A549 (cell line): ENCODE measurements around the gene CUX1. TPM values are rescaled to one million over a fixed set of nuclear protein-coding genes. Genes with fewer than 3 reads are reported as not detected.

Source experiments
- ATAC-seq, 2 experiments: fragments of 200-7000 bp in 1 of 2; fragments of >200 bp in 1 of 2; cut with Nextera tagmentation in 1 of 2; cut with Tn5 transposase in 1 of 2; 3 replicates each; pipeline versions ENCODE4 v1.8.0 to v1.9.1; 2018 to 2020; ENCODE audit warnings: mild to moderate bottlenecking in 1 of 2, moderate library complexity in 1 of 2
- CTCF ChIA-PET: fragments of 300-600 bp; sonication (Branson Sonifier 250); formaldehyde crosslinking; extraction: SDS; loops from one replicate; lab custom pipeline; 2021; ENCODE audit warnings: antibody characterized with exemption, inconsistent platforms; lab: Yijun Ruan, JAX
- POLR2A ChIA-PET: fragments of 350-600 bp; formaldehyde crosslinking; extraction: SDS; loops from one replicate; lab custom pipeline; 2021; ENCODE audit warnings: antibody characterized with exemption, inconsistent platforms; lab: Yijun Ruan, JAX
- DNase-seq, 2 experiments: peaks; one replicate each; pipeline versions ENCODE4 v3.0.0 to v3.0.0-alpha.2; 2011 to 2016; ENCODE audit warnings: low read depth in 1 of 2, low spot score in 1 of 2
- FAIRE-seq: peaks from 2 replicates; lab custom pipeline; 2011; peaks lifted over from hg19 to GRCh38; lab: Jason Lieb, UNC
- H3K27ac ChIP-seq, 2 experiments: fragments of >200 bp; sonication (Bioruptor Twin); formaldehyde crosslinking; 3 replicates each; pipeline ENCODE4 v1.5.1; 2016 to 2017
- H3K4me1 ChIP-seq: fragments of >200 bp; sonication (Bioruptor Twin); formaldehyde crosslinking; 3 replicates; pipeline ENCODE4 v1.6.1; 2016
- H3K4me2 ChIP-seq: fragments of >200 bp; sonication (Bioruptor Twin); formaldehyde crosslinking; 3 replicates; pipeline ENCODE4 v1.6.1; 2016
- H3K4me3 ChIP-seq: fragments of >200 bp; sonication (Bioruptor Twin); formaldehyde crosslinking; 3 replicates; pipeline ENCODE4 v1.5.1; 2016
- H3K9me3 ChIP-seq: fragments of >200 bp; sonication (Bioruptor Twin); formaldehyde crosslinking; 3 replicates; pipeline ENCODE4 v1.6.1; 2016
- BHLHE40 ChIP-seq: IDR thresholded peaks from 2 replicates; pipeline ENCODE4 v1.6.1; 2012; ENCODE audit warnings: low read depth, low read length, inconsistent platforms
- CBX2 ChIP-seq: fragments of 200-600 bp; sonication (generic); IDR thresholded peaks from 2 replicates; pipeline ENCODE4 v1.6.1; 2016; ENCODE audit warnings: low read depth, mild to moderate bottlenecking, borderline replicate concordance
- CEBPB ChIP-seq, 2 experiments: fragments of >200 bp in 1 of 2; sonication (Bioruptor Twin) in 1 of 2; formaldehyde crosslinking in 1 of 2; IDR thresholded peaks; 2 replicates each; pipeline ENCODE4 v1.6.1; 2012 to 2016
- CHD4 ChIP-seq: fragments of 200-600 bp; sonication (generic); IDR thresholded peaks from 2 replicates; pipeline ENCODE4 v1.6.1; 2016; ENCODE audit warnings: antibody characterized with exemption, mild to moderate bottlenecking, borderline replicate concordance
- EHF ChIP-seq: fragments of 250-450 bp; sonication (Bioruptor Pico); IDR thresholded peaks from 2 replicates; pipeline ENCODE4 v1.5.0; 2020; ENCODE audit warnings: mild to moderate bottlenecking
- ELK1 ChIP-seq: fragments of 150-350 bp; IDR thresholded peaks from 2 replicates; pipeline ENCODE4 v1.6.1; 2014; ENCODE audit warnings: low read depth, mild to moderate bottlenecking, low read length
- GATA3 ChIP-seq: IDR thresholded peaks from 2 replicates; pipeline ENCODE4 v1.6.1; 2012; ENCODE audit warnings: borderline replicate concordance
- HEYL ChIP-seq: fragments of 250-450 bp; sonication (Bioruptor Pico); IDR thresholded peaks from 2 replicates; pipeline ENCODE4 v1.8.0; 2021; ENCODE audit warnings: mild to moderate bottlenecking, moderate library complexity
- HOXB13 ChIP-seq: fragments of 250-450 bp; sonication (Bioruptor Pico); IDR thresholded peaks from 2 replicates; pipeline ENCODE4 v1.5.0; 2020; ENCODE audit warnings: low read depth, mild to moderate bottlenecking, moderate library complexity
- HOXB5 ChIP-seq: fragments of 250-450 bp; sonication (Bioruptor Pico); IDR thresholded peaks from 2 replicates; pipeline ENCODE4 v1.5.0; 2020; ENCODE audit warnings: mild to moderate bottlenecking, moderate library complexity
- KDM1A ChIP-seq: fragments of 200-600 bp; sonication (generic); IDR thresholded peaks from 2 replicates; pipeline ENCODE4 v1.6.1; 2016; ENCODE audit warnings: low read depth, mild to moderate bottlenecking
- KDM5A ChIP-seq: fragments of 200-600 bp; sonication (generic); IDR thresholded peaks from 2 replicates; pipeline ENCODE4 v1.6.1; 2016; ENCODE audit warnings: antibody characterized with exemption, mild to moderate bottlenecking
- MYC ChIP-seq: IDR thresholded peaks from 2 replicates; pipeline ENCODE4 v1.6.1; 2012; ENCODE audit warnings: mild to moderate bottlenecking, inconsistent platforms, low read length, improper control_type of control experiment, borderline replicate concordance
- NFE2L2 ChIP-seq: fragments of 150-350 bp; conservative IDR thresholded peaks from 2 replicates; pipeline ENCODE4 v1.6.1; 2014; ENCODE audit warnings: low read length
- NPAS2 ChIP-seq: fragments of 250-450 bp; sonication (Bioruptor Pico); IDR thresholded peaks from 2 replicates; pipeline ENCODE4 v1.8.0; 2022; ENCODE audit warnings: mild to moderate bottlenecking, moderate library complexity, borderline replicate concordance
- NR3C1 ChIP-seq: fragments of >200 bp; sonication (Bioruptor Twin); formaldehyde crosslinking; IDR thresholded peaks from 3 replicates; pipeline ENCODE4 v1.6.1; 2017
- RAD21 ChIP-seq, 2 experiments: fragments of >200 bp in 1 of 2; sonication (Bioruptor Twin) in 1 of 2; formaldehyde crosslinking in 1 of 2; IDR thresholded peaks in 1 of 2; conservative IDR thresholded peaks in 1 of 2; 2 replicates in 1 of 2; 3 replicates in 1 of 2; pipeline ENCODE4 v1.6.1; 2012 to 2018; ENCODE audit warnings: inconsistent platforms in 1 of 2
- SMC3 ChIP-seq: fragments of >200 bp; sonication (Bioruptor Twin); formaldehyde crosslinking; IDR thresholded peaks from 3 replicates; pipeline ENCODE4 v1.6.1; 2018; ENCODE audit warnings: inconsistent platforms
- SREBF2 ChIP-seq: fragments of 450-650 bp; IDR thresholded peaks from 2 replicates; pipeline ENCODE4 v1.6.1; 2014; ENCODE audit warnings: mild to moderate bottlenecking, moderate library complexity
- TFCP2L1 ChIP-seq: fragments of 250-450 bp; sonication (Bioruptor Pico); IDR thresholded peaks from 2 replicates; pipeline ENCODE4 v1.5.0; 2021; ENCODE audit warnings: mild to moderate bottlenecking
- TP53 ChIP-seq: fragments of 250-450 bp; sonication (Bioruptor Pico); IDR thresholded peaks from 2 replicates; pipeline ENCODE4 v1.5.0; 2021; ENCODE audit warnings: mild to moderate bottlenecking, moderate library complexity
- USF2 ChIP-seq: fragments of 450-650 bp; IDR thresholded peaks from 2 replicates; pipeline ENCODE4 v1.6.1; 2014; ENCODE audit warnings: antibody characterized with exemption
- ZC3H11A ChIP-seq: fragments of 450-650 bp; IDR thresholded peaks from 2 replicates; pipeline ENCODE4 v1.6.1; 2014; ENCODE audit warnings: antibody characterized with exemption, mild to moderate bottlenecking
- ZFP36 ChIP-seq: fragments of 450-650 bp; IDR thresholded peaks from 2 replicates; pipeline ENCODE4 v1.6.1; 2014; ENCODE audit warnings: borderline replicate concordance; ENCODE audit not compliant: partially characterized antibody
- WGBS: methylation state at CpG from one replicate; pipeline ENCODE4 v1.1.6; 2017; ENCODE audit errors: missing lambda C conversion rate; 5-methylcytosine and 5-hydroxymethylcytosine counted together
- polyA plus RNA-seq, 4 experiments: library from polyadenylated mRNA; depleted of rRNA in 3 of 4; stranded (reverse); fragments of >200 nt; fragmentation: RNase III in 1 of 4; extraction: RNeasy Plus Mini Kit Qiagen cat#74134 plus additional on column Dnase treatment in 1 of 4; gene quantifications; 2 replicates in 3 of 4; 3 replicates in 1 of 4; pipeline ENCODE4 v1.2.3, GENCODE V29; 2011 to 2017
- TF ChIP-seq, protein P1 (sequence below): fragments of >200 bp; sonication (Bioruptor Twin); formaldehyde crosslinking; IDR thresholded peaks from 3 replicates; pipeline ENCODE4 v1.6.1; 2016
- TF ChIP-seq, protein P2 (sequence below): IDR thresholded peaks from 2 replicates; pipeline ENCODE4 v1.6.1; 2012
- TF ChIP-seq, protein P3 (sequence below): fragments of 200-600 bp; sonication (generic); IDR thresholded peaks from 2 replicates; pipeline ENCODE4 v1.6.1; 2016; ENCODE audit warnings: antibody characterized with exemption, mild to moderate bottlenecking, moderate library complexity
- TF ChIP-seq, protein P4 (sequence below): fragments of >200 bp; sonication (Bioruptor Twin); formaldehyde crosslinking; IDR thresholded peaks from 3 replicates; pipeline ENCODE4 v1.5.1; 2016
- TF ChIP-seq, protein P5 (sequence below): IDR thresholded peaks from 2 replicates; pipeline ENCODE4 v1.6.1; 2012

Gene CUX1
- polyA plus RNA-seq, 2 of the 4 experiments (the other 2 are of a cell fraction): 32.7 to 33.4 TPM

DNA sequence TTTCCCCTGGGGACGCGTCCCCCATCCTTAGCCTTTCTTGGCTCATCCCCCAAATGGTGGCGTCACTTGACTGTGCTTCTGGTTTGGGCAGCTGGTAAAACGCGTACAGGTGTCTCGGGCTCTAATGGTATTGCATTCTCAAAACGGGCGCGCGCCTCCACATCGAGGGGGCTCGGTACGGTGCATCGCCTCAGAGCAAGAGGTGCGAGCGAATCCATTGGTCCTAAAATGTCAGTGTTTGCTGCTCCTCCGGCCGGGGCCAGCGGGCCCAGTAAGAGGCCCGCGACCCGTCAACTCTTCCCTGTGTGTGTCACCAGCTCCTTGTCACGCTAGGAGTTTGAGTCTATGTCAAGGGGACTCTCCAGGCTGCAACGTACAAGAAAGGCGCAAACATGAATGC, 378.6 kb downstream of the CUX1 start:
- WGBS: 94% methylated on average over 25 of the region's 25 CpGs
- TF ChIP-seq, protein P1, sequence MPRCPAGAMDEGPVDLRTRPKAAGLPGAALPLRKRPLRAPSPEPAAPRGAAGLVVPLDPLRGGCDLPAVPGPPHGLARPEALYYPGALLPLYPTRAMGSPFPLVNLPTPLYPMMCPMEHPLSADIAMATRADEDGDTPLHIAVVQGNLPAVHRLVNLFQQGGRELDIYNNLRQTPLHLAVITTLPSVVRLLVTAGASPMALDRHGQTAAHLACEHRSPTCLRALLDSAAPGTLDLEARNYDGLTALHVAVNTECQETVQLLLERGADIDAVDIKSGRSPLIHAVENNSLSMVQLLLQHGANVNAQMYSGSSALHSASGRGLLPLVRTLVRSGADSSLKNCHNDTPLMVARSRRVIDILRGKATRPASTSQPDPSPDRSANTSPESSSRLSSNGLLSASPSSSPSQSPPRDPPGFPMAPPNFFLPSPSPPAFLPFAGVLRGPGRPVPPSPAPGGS: no peak
- TF ChIP-seq ZC3H11A: no peak
- TF ChIP-seq ELK1: no peak
- TF ChIP-seq EHF (CRISPR knock-in tag): no peak
- TF ChIP-seq HOXB5 (CRISPR knock-in tag): no peak
- no peak for TF ChIP-seq TFCP2L1 (CRISPR knock-in tag)
- no peak for TF ChIP-seq MYC
- TF ChIP-seq KDM5A: no peak
- TF ChIP-seq RAD21 (conservative IDR thresholded peaks at IDR 0.05 in 1 of 2, IDR thresholded peaks at IDR 0.05 in 1 of 2): no peak
- TF ChIP-seq SMC3: no peak
- no peak for TF ChIP-seq USF2
- TF ChIP-seq GATA3: no peak
- no peak for TF ChIP-seq NFE2L2
- TF ChIP-seq KDM1A: no peak
- no peak for TF ChIP-seq NPAS2 (CRISPR knock-in tag)
- no peak for TF ChIP-seq CHD4
- TF ChIP-seq BHLHE40: no peak
- FAIRE-seq: no peak

GRCh38 chr7:102197161-102197560, 379.7 kb downstream of the CUX1 start:
- H3K4me2 ChIP-seq: no peak overlapping the region
- DNase-seq (no peak), FAIRE-seq (no peak), ATAC-seq (no peak)
- no peak overlapping the region for H3K4me3 ChIP-seq
- H3K27ac ChIP-seq: no peak overlapping the region
- ChIA-PET CTCF (interaction anchor here (0.9 kb wide), 1 partner anchor 22 kb away, joined by 3 read pairs; no protein-coding TSS in a partner anchor), POLR2A (no interaction called here)
- 95% methylated on average over 17 of the region's 17 CpGs for whole genome bisulfite sequencing
- H3K4me1 ChIP-seq: no peaks in the 10 kb centered on the region
- H3K9me3 ChIP-seq: no peaks in the 10 kb centered on the region
- TF ChIP-seq CEBPB (IDR thresholded peaks at IDR 0.05): no peak
- no peak for TF ChIP-seq CBX2
- TF ChIP-seq KDM5A: no peak
- no peak for TF ChIP-seq SMC3
- no peak for TF ChIP-seq GATA3
- TF ChIP-seq TP53 (CRISPR knock-in tag): no peak
- TF ChIP-seq EHF (CRISPR knock-in tag): no peak
- TF ChIP-seq ZFP36: no peak
- TF ChIP-seq, protein P2, sequence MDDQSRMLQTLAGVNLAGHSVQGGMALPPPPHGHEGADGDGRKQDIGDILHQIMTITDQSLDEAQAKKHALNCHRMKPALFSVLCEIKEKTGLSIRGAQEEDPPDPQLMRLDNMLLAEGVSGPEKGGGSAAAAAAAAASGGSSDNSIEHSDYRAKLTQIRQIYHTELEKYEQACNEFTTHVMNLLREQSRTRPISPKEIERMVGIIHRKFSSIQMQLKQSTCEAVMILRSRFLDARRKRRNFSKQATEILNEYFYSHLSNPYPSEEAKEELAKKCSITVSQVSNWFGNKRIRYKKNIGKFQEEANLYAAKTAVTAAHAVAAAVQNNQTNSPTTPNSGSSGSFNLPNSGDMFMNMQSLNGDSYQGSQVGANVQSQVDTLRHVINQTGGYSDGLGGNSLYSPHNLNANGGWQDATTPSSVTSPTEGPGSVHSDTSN: no peak
- TF ChIP-seq, protein P3, sequence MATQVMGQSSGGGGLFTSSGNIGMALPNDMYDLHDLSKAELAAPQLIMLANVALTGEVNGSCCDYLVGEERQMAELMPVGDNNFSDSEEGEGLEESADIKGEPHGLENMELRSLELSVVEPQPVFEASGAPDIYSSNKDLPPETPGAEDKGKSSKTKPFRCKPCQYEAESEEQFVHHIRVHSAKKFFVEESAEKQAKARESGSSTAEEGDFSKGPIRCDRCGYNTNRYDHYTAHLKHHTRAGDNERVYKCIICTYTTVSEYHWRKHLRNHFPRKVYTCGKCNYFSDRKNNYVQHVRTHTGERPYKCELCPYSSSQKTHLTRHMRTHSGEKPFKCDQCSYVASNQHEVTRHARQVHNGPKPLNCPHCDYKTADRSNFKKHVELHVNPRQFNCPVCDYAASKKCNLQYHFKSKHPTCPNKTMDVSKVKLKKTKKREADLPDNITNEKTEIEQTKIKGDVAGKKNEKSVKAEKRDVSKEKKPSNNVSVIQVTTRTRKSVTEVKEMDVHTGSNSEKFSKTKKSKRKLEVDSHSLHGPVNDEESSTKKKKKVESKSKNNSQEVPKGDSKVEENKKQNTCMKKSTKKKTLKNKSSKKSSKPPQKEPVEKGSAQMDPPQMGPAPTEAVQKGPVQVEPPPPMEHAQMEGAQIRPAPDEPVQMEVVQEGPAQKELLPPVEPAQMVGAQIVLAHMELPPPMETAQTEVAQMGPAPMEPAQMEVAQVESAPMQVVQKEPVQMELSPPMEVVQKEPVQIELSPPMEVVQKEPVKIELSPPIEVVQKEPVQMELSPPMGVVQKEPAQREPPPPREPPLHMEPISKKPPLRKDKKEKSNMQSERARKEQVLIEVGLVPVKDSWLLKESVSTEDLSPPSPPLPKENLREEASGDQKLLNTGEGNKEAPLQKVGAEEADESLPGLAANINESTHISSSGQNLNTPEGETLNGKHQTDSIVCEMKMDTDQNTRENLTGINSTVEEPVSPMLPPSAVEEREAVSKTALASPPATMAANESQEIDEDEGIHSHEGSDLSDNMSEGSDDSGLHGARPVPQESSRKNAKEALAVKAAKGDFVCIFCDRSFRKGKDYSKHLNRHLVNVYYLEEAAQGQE: no peak
- TF ChIP-seq, protein P4, sequence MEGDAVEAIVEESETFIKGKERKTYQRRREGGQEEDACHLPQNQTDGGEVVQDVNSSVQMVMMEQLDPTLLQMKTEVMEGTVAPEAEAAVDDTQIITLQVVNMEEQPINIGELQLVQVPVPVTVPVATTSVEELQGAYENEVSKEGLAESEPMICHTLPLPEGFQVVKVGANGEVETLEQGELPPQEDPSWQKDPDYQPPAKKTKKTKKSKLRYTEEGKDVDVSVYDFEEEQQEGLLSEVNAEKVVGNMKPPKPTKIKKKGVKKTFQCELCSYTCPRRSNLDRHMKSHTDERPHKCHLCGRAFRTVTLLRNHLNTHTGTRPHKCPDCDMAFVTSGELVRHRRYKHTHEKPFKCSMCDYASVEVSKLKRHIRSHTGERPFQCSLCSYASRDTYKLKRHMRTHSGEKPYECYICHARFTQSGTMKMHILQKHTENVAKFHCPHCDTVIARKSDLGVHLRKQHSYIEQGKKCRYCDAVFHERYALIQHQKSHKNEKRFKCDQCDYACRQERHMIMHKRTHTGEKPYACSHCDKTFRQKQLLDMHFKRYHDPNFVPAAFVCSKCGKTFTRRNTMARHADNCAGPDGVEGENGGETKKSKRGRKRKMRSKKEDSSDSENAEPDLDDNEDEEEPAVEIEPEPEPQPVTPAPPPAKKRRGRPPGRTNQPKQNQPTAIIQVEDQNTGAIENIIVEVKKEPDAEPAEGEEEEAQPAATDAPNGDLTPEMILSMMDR: no peak
- TF ChIP-seq SREBF2: no peak
- no peak for TF ChIP-seq NR3C1
- no peak for TF ChIP-seq TFCP2L1 (CRISPR knock-in tag)
- TF ChIP-seq HEYL (CRISPR knock-in tag): no peak
- TF ChIP-seq, protein P5, sequence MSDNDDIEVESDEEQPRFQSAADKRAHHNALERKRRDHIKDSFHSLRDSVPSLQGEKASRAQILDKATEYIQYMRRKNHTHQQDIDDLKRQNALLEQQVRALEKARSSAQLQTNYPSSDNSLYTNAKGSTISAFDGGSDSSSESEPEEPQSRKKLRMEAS: no peak
- no peak for TF ChIP-seq HOXB13

More for the DNA sequence above, 378.6 kb downstream of the CUX1 start:
- no peak overlapping the region for H3K27ac ChIP-seq
- ChIA-PET CTCF (interaction anchor here (0.9 to 1.1 kb wide), 2 partner anchors 15 to 31 kb away, joined by 3 to 5 read pairs; no protein-coding TSS in a partner anchor), POLR2A (no interaction called here)
- ATAC-seq (no peak), DNase-seq (no peak)
- no peaks in the 10 kb centered on the region for H3K4me1 ChIP-seq
- no peaks in the 10 kb centered on the region for H3K9me3 ChIP-seq
- H3K4me2 ChIP-seq: no peak overlapping the region
- no peak overlapping the region for H3K4me3 ChIP-seq
